Stimulated activated CD8-positive, alpha-beta memory T cell treated with anti-CD3 and anti-CD28 coated beads, Interleukin-4, amount 100 ng/mL, for 1 hour (primary cell): ENCODE data around the gene PHC2.
A peak's percentile ranks its signal among the peaks of the same experiment; 100 is the strongest.

ENCODE experiments used
- DNase-seq, 2 donors: peaks; one replicate each; pipeline ENCODE4 v3.0.0-alpha.2; 2020; ENCODE audit warnings: low read depth in 2 of 2, low spot score in 1 of 2

PHC2 gene

GRCh38 chr1:33350611-33351280 lies 80.1 kb downstream of the PHC2 start:
- no peak for DNase-seq

DNA sequence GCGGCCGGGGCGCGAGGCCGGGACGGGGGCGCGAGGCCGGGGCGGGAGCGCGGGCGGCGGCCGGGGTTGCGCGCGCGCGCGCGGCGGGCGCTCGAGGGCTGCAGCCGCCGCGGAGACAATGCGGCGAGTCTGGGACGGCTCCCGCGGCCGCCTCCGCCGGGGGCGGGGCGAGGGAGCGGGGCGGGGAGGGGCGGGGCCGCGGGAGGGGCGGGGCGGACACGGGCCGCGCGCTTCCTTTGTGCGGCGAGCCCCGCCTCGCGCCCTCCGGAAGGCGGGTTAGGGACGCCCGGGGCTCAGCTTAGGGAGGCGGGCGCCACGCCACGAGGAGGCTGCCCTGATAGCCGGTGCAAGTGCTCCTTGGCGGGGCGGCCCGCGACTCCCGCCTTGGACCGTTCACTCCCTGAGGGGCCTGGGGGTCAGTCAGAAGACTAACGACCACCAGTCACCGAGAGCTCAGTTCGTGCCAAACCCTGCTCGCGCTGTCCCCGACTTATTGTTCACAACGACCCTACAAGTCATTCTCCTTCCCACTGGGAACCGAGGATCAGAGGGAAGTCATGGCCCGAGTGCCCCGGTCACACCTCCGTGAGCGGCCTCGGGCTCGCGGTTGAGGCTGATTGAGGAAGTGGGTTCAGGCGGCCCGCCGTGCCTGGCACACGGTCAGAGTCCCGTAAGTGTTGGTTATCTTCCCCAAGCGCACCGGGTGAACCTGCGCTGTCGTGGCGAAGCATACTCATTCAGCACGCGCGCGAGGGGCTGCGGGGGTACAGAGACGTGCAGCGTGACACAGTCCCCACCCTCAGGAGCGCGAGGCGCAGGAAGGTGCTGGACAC lies 80.9 kb downstream of the PHC2 start:
- peak; percentile 52 to 55 for DNase-seq

DNA sequence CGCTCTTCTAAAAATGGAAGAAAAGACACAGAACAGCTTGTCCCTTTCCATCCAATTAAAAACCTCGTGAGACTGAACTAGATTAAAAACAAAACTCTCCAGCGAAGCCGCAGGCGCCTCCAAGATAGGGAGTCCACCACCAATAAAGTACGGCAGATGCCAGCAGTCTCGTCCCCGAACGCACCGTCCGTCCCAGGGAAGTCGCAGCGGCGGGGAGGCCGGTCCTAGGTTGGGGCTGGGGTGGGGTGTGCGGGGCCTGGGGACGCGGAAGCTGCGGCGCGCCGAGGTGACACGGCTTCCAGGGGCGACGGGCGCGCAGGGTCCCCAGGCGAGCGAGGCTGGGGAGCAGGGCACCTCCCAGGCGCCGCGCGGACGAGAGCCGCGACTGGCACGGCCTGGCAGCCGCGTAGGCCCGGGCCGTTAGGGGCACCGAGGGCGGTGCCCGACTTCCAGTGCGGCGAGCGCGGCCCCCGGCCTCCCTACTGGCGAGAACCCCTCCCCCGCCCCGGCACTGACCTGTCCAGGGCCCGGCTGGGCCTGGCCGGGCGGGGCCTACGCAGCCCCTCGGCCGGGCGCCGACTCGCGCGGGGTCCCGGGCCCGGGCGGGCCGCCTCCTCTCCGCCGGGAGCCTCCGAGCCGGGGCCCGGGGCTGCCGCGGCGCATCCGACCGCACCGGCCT lies 81.7 kb downstream of the PHC2 start:
- DNase-seq: peak; percentile 5 to 13

GRCh38 chr1:33348676-33349080 lies 82.2 kb downstream of the PHC2 start:
- DNase-seq: no peak

DNA sequence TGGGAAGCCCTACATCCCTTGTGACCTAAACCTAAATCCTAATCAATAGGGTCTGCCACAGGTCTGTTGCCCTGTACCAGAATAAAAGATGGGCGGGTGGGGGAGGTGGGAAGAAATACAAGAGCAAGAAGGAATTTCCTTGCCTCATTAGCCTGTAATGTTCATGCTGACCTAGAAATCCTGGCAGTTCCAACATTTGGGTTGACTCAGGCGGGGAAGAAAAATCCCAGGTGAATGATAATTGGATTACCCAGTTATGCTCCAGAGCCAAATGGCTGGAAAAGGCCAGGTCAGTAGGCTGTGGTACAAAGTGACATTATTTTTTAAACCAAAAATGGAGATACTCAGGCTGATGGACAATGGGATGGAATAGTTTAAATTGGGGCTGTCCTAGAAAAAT lies 82.7 kb downstream of the PHC2 start:
- no peak for DNase-seq

DNA sequence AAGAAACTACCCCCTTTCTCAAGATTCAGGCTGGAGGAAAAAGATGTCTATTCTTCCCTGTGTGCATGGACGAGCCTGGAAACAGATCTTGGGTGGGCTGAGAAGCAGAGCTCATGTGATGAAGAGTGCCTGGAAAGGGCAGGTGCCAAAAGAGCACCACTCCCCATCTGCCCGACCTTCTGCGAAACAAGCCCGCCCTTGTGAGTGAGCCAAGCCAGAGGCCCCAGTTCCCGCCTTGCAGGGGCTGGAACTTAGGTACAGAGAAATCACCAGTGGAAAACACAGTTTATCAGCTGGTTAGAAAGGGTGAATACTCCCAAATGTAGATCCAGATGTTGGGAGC lies 83.3 kb downstream of the PHC2 start:
- no peak for DNase-seq

DNA sequence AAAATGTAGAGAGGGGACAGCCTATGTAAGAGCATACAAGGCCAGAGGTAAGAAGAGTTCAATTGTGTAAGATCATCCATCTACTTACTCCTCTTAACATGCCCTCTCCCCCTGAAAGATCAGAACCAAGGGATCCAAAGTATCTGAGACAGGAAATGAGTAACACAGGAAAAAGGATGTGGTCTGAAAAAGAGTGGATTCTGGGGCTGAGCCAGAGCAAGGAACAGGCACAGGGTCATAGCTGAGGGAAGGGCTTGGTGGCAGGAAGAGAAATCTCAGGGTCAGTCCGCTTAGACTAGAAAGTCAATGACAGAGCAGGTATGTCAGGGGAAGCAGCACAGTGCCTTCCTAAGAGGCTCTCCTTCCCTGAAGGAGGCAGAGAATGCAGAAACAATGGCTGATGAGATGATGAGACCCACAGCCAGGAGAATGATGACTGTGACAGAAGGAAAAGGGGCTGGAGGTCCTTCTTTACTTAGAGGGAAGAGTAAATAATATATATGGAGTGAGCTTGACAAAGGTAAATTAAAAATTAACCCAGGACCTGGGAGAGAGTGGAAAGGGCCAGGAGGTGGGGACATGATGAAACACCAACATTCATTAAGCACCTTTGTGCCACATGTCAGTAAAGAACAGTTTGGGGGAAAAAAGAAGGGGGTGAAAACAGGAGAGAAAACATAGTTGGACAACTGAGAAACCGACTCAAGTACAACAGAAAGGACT lies 83.8 kb downstream of the PHC2 start:
- no peak for DNase-seq

- no peak for DNase-seq
Observed at GRCh38 chr1:33346533-33346926, 84.4 kb downstream of the PHC2 start.

DNA sequence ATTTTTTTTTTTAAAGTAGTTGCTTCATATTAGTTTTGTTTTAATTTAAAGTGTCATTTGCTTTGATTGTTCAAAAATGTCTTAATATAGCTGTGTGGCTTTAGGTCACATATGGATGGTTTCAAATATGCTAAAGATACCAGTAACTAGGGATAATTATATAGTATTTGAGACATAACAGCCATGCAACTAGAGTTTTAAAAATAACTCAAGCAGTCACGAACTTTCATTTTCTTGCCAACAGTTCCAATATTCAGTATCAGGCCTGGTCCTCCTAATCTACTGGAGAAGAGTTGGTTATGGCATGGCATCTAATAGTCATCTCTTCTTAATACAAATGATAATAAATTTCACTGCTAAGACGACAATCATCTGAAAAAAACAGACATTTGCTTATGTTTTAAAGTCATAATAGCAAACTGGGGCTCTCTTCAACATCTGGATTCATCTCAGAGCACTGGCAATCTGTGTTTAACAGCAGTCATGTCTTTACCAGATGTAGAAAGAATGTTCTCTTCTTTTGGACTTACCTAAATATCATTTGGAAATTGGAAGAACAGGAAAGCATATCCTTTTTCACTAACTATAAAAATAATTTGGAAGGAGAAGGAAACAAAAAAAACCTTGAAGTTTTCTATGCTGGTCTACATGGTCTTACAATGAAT lies 85.9 kb downstream of the PHC2 start:
- no peak for DNase-seq

DNA sequence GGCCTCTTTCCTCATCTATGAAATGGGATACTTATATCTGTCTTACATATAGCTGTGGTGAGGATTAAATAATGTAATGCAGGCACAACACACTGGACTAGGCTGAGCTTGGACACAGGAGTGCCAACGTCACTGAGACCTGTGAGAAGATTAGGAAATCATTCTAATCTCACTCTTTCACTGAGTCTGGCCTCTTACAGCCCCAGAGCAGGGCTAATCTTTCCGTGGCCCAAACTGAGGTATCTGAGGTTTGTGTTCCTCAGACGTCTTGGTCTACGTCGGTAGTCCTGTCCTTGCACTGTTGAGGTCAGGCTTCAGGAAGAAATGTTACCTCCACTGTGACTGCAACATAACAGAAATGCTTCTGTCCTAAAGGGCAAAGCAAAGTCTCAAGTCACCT lies 87.4 kb downstream of the PHC2 start:
- no peak for DNase-seq

GRCh38 chr1:33342041-33342723 lies 88.7 kb downstream of the PHC2 start:
- no peak for DNase-seq

DNA sequence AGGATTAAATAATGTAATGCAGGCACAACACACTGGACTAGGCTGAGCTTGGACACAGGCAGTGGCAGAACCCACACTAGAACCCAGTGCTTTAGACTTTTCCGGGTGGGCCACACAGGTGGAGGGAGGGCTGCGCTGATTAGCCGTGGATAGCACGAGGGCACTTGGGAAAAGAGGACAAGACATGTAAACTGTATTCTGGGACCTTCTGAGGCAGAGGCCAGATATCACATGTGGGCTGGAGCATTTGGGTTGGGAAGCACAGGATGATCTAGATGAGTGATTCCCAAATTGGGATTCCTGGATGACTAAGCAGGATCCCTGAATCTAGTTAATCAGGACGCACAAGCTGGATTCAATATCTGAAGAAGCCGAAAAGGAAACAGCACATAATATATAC lies 89.7 kb downstream of the PHC2 start:
- no peak for DNase-seq

- no peak for DNase-seq
Observed at GRCh38 chr1:33339413-33339812, 91.5 kb downstream of the PHC2 start.

DNA sequence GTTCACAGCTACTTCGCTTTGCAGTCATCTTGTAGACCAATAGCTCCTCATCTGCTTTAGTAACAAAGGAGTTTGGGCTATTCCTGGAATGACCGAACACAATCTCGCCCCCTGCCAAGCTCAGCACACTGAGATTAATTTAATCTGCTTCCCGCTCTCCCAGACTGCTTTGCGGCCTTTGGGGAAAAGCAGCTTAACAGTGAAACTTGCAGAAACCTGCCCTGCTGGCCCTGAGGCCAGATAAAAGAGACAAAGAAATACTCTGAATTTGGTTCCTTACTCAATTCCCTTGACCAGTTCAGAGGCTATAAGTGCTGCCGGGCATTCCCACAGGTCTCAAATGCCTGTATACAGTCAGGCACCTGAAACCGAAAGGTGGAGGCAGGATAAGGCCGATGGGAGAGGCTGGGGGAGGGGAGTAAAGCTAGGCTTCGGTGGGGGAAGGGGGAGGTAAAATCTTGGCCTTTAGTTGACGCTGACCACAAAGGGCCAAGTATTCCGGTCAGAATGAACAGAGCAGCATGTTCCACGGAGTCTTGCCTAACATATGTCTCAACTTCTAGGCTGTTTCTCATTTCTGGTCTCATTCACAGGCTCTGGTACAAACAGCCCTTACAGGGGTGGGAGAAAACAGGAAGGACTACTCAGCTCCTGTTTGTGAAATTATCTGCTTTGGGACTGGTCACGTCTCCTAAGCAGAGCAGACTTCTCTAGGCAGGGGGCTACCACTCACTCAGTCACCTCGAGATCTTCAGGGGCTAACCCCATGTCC lies 92.3 kb downstream of the PHC2 start:
- DNase-seq: no peak

GRCh38 chr1:33338048-33338439 lies 92.9 kb downstream of the PHC2 start:
- no peak for DNase-seq

DNA sequence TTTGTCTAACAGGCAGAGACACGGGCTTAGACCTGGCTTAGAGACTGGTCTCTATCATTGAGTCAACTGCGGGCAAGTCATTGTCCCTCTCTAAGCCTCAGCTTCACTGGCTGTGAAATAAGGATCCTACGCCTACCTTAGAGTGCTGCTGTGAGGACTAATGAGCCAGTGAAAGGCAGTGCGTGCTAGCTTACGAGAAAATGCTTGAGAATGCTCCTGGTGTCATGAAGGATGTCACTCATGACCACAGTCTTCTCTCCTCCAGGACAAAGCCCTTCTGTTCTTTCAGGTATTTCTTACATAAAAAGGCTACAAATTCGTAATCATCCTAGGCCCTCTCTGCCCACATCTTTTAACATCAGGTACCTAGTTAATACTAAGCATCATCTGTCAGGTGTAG lies 93.5 kb downstream of the PHC2 start:
- no peak for DNase-seq

GRCh38 chr1:33336580-33336979 lies 94.3 kb downstream of the PHC2 start:
- no peak for DNase-seq

- no peak for DNase-seq
Observed at GRCh38 chr1:33335020-33335419, 95.9 kb downstream of the PHC2 start.

DNA sequence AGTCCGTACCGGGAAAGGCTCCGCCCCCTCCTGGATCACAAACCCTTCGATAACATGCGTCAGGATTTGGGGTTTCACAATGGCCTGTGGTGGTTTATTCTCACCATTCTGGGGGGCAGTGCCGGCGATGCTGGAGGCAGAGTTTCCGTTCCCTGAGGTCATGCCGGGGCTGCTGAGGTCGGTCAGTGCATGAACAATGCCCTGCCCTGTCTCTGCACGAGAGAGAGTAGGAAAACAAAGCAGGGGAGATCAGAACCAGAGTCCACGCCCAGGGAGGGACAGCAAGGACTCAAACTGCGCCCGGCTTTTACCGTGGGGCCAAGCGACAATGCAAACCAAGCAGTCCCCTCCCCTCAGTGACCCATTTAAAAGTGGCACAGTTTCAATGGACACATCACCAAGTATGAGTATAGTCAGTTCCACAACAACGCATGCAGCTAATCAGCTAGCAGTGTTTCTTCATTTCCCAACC lies 96.8 kb downstream of the PHC2 start:
- no peak for DNase-seq

DNA sequence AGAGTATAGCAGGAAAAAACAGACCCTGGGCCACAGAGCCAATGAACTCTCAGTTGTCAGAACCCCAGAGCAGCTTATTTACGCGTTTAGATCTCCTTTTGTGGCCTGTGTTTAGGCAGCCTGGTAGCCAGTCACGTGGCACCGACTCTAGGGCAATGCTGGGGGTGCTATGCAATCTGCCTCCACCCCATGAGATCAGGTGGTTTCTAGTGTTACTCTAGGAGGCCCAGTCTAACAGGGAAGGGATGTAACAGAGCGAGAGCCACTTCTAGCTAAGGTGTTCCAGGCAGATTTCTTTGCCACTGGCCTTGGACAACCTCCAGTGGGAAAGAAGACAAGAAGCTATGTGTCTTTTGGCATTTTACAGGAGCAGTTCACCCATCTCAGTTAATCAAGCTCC lies 98.0 kb downstream of the PHC2 start:
- no peak for DNase-seq
